IPS-20b (cell line): Measurements from ENCODE around the gene VAC14.
"Not testable (repeated sequence)": the region's sequence is repeated elsewhere in the genome, so short reads cannot be mapped to it uniquely, and the experiment has no call there.

Source experiments
- H3K27ac ChIP-seq: one replicate; pipeline ENCODE4 v1.5.1; 2013; ENCODE audit warnings: low read length
- H3K27me3 ChIP-seq: 2 replicates; pipeline ENCODE4 v1.6.1; 2013; ENCODE audit warnings: mild to moderate bottlenecking, low read length, inconsistent platforms; ENCODE audit not compliant: insufficient read depth
- H3K36me3 ChIP-seq: 2 replicates; pipeline ENCODE4 v1.6.1; 2013; ENCODE audit warnings: low read depth, mild to moderate bottlenecking, inconsistent platforms, low read length, moderate library complexity; ENCODE audit not compliant: insufficient read depth
- H3K4me1 ChIP-seq: 2 replicates; pipeline ENCODE4 v1.6.1; 2013; ENCODE audit warnings: mild to moderate bottlenecking, control low read depth, inconsistent platforms, low read length, moderate library complexity; ENCODE audit not compliant: insufficient read depth
- H3K4me3 ChIP-seq: 2 replicates; pipeline ENCODE4 v1.5.1; 2013; ENCODE audit warnings: mild to moderate bottlenecking, low read length, inconsistent platforms
- H3K9ac ChIP-seq: 2 replicates; pipeline ENCODE4 v1.6.1; 2013; ENCODE audit warnings: low read depth, mild to moderate bottlenecking, inconsistent platforms, low read length, moderate library complexity
- H3K9me3 ChIP-seq: 2 replicates; pipeline ENCODE4 v1.6.1; 2013; ENCODE audit warnings: mild to moderate bottlenecking, low read depth, low read length, inconsistent platforms; ENCODE audit not compliant: insufficient read depth

Gene VAC14

DNA sequence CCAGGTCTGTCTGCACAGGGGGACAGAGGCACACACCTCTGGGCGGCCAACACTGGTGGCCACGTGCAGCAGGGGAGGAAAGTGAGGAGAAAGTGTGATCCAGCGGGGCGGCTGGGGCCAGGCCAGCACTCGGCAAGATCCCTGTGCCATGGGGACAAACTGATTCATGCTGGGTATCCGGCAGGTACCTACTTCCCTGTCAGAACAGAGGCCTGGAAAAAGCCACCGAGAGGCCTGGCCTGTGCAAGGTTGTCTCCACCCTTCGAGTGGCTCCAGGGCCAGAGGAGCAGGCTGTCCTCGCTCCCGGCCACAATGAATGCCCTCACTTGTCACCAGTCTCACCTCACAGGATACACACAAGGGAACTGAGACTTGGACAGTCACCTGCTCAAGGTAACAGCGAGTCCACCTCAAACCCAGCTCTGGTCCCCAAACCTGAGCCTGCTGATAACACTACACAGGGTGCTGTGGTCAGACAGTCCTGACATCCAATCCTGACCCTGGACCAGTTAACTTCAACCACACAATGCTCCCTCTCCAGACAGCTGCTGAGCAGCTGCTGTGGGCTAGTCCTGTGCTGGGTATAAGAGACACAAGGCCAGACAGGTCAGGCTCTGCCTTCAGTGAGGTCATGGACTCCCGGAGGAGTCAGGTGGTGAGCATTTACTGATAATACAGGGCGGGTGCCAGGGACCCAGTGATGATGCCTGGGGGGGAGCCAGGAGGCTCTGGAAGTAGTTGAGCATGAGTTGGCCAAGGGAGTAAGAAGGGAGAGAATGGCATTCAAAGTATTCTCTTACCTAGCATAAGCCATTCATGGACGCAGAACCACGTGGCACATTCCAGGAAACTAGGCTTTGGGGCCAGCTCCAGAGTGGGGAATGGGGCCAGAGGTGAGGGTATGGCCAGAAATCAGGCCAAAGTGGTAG is 53.0 kb downstream of the VAC14 start:
- Histone ChIP-seq H3K4me1 (peaks cover 12% of the 10 kb centered on the region; the same call in 1 of the 2 replicates), H3K4me3 (no peak overlapping the region), H3K9me3 (no peaks in the 10 kb centered on the region; the same call in 1 of the 2 replicates), H3K27me3 (no peaks in the 10 kb centered on the region), H3K36me3 (peaks cover 16% of the 10 kb centered on the region), H3K9ac (no peak overlapping the region), H3K27ac (no peak overlapping the region)

DNA sequence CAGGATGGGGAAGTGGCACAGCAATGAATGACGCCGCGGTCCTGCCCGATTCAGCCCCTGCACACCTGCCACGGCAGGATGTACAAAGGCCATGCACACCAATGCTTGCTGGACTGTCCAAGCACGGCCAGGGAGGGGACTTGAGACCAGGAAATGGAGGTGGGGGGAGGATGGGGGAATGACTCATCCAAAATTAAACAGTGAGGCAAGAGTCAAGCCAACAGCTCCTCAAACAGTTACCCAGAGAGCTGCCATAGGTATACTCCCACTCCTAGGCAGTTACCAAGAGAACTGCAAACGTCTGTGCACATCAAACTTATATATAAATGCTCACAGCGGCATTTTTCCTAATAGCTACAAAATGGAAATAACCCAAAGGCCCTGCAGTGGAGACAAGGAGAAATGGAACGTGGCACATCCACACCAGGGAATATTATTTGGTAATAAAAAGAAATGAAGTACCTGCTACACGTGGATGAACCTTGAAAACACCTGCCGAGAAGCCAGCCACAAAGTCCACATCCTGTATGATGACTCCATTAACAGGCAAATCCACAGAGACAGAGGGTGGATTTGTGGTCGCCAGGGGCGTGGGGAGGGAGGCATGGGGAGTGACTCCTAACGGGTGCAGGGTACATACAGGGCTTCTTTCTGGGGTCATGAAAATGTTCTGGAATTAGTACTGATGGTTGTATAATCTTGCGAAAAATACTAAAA is 54.1 kb downstream of the VAC14 start:
- Histone ChIP-seq H3K4me1 (peaks cover 12% of the 10 kb centered on the region; the same call in 1 of the 2 replicates), H3K9ac (no peak overlapping the region), H3K27ac (no peak overlapping the region)

GRCh38 chr16:70746040-70746707 is 54.8 kb downstream of the VAC14 start:
- Histone ChIP-seq H3K9ac (no peak overlapping the region), H3K9me3 (no peaks in the 10 kb centered on the region; the same call in 1 of the 2 replicates), H3K36me3 (peaks cover 20% of the 10 kb centered on the region), H3K4me1 (peaks cover 12% of the 10 kb centered on the region; the same call in 1 of the 2 replicates), H3K27ac (no peak overlapping the region), H3K4me3 (no peak overlapping the region), H3K27me3 (no peaks in the 10 kb centered on the region)

More for the DNA sequence above, 54.1 kb downstream of the VAC14 start:
- Histone ChIP-seq H3K9me3 (no peaks in the 10 kb centered on the region; the same call in 1 of the 2 replicates), H3K27me3 (no peaks in the 10 kb centered on the region), H3K36me3 (peaks cover 20% of the 10 kb centered on the region), H3K4me3 (no peak overlapping the region)

DNA sequence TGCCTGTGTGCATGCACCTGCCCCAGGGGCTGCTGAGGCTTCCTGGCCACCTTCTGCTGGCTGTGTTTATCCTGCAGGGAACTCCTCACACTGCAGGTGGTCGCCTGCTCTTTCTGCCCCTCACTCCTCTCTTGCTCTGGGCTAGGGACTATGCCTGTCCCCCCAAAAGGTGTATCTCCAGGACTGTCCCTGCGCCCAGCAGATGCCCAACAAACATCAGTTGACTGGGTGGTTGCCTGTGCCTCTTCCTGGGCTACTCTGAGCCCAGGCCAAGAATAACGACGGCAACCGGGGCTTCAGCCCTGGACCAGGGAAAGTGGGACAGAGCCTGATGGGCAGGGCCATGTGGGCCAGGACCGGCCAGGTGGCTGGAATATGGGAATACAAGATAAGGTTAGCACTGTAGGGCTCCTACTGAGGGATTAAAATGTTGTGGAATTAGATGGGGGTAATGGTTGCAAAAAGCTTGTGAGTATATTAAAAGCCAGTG is 55.4 kb downstream of the VAC14 start:
- H3K36me3 ChIP-seq: peaks cover 20% of the 10 kb centered on the region
- no peak overlapping the region for H3K9ac ChIP-seq
- no peak overlapping the region for H3K4me3 ChIP-seq
- peaks cover 9% of the 10 kb centered on the region; the same call in 1 of the 2 replicates for H3K4me1 ChIP-seq
- no peaks in the 10 kb centered on the region; the same call in 1 of the 2 replicates for H3K9me3 ChIP-seq
- H3K27ac ChIP-seq: no peak overlapping the region
- no peaks in the 10 kb centered on the region for H3K27me3 ChIP-seq

- no peak overlapping the region for H3K9ac ChIP-seq
- no peak overlapping the region for H3K27ac ChIP-seq
- no peaks in the 10 kb centered on the region; the same call in 1 of the 2 replicates for H3K9me3 ChIP-seq
- H3K4me1 ChIP-seq: no peaks in the 10 kb centered on the region
- H3K27me3 ChIP-seq: no peaks in the 10 kb centered on the region
- peaks cover 20% of the 10 kb centered on the region for H3K36me3 ChIP-seq
- no peak overlapping the region for H3K4me3 ChIP-seq
These were observed 56.6 kb downstream of the VAC14 start for GRCh38 chr16:70744366-70744765.

DNA sequence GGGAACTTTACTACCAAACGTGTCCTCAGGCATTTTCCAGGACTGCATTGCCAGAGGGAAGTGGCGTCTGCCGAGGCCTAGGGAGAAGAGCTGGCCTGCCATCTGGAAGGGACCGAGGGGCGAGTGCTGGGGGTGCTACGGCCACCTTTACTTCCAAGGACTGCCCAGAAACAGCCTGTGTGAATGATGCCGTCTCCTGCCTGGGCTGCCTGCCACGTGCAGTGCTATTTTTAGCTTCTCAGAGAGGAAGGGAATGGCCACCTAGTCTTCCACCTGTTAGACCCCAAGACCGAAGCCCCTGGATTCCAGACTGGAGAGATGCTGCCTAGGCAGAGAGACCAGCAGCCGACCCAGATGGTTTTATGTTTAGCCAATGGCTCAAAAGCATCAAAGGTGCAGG is 57.2 kb downstream of the VAC14 start:
- no peaks in the 10 kb centered on the region for H3K4me1 ChIP-seq
- peaks cover 20% of the 10 kb centered on the region for H3K36me3 ChIP-seq
- no peak overlapping the region for H3K9ac ChIP-seq
- H3K27ac ChIP-seq: no peak overlapping the region
- no peak overlapping the region for H3K4me3 ChIP-seq
- no peaks in the 10 kb centered on the region for H3K27me3 ChIP-seq
- H3K9me3 ChIP-seq: no peaks in the 10 kb centered on the region; the same call in 1 of the 2 replicates

DNA sequence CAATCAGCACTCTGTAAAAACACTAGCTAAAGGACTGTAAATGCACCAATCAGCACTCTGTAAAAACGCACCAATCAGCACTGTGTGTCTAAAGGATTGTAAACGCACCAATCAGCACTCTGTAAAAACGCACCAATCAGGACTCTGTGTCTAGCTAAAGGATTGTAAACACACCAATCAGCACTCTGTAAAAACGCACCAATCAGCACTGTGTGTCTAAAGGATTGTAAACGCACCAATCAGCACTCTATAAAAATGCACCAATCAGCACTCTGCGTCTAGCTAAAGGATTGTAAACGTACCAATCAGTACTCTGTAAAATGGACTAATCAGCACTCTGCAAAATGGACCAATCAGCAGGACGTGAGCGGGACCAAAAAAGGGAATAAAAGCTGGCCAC is 58.0 kb downstream of the VAC14 start:
- H3K27me3 ChIP-seq, H3K9ac ChIP-seq, H3K4me1 ChIP-seq, H3K4me3 ChIP-seq, H3K9me3 ChIP-seq, H3K27ac ChIP-seq: not testable (repeated sequence)
- peaks cover 20% of the 10 kb centered on the region for H3K36me3 ChIP-seq

DNA sequence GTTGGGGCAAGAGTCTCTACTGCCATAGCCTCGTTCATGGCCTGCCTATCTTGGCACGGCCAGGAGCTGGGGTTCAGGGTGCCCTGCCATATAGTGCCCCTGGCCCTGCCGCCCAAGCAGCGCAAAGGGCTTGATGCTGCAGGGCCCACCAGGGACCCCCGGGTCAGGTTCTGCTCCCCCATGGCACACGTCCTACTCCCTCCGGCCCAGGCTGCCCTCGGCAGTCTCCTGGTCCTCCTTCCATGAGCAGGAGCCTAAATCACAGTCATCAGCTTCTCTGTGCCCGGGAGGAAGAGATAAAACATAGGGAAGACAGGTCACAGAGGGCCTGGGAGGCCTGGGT is 59.2 kb downstream of the VAC14 start:
- Histone ChIP-seq H3K36me3 (peaks cover 20% of the 10 kb centered on the region), H3K27me3 (no peaks in the 10 kb centered on the region), H3K9me3 (no peaks in the 10 kb centered on the region; the same call in 1 of the 2 replicates), H3K4me3 (no peak overlapping the region), H3K27ac (no peak overlapping the region), H3K9ac (no peak overlapping the region), H3K4me1 (peaks cover 4% of the 10 kb centered on the region; the same call in 1 of the 2 replicates)

GRCh38 chr16:70740914-70741782 is 59.8 kb downstream of the VAC14 start:
- no peak overlapping the region for H3K27ac ChIP-seq
- no peak overlapping the region for H3K4me3 ChIP-seq
- H3K9ac ChIP-seq: no peak overlapping the region; the same call in 1 of the 2 replicates
- H3K9me3 ChIP-seq: no peaks in the 10 kb centered on the region; the same call in 1 of the 2 replicates
- H3K4me1 ChIP-seq: peaks cover 4% of the 10 kb centered on the region; the same call in 1 of the 2 replicates
- H3K36me3 ChIP-seq: peaks cover 20% of the 10 kb centered on the region
- H3K27me3 ChIP-seq: no peaks in the 10 kb centered on the region

DNA sequence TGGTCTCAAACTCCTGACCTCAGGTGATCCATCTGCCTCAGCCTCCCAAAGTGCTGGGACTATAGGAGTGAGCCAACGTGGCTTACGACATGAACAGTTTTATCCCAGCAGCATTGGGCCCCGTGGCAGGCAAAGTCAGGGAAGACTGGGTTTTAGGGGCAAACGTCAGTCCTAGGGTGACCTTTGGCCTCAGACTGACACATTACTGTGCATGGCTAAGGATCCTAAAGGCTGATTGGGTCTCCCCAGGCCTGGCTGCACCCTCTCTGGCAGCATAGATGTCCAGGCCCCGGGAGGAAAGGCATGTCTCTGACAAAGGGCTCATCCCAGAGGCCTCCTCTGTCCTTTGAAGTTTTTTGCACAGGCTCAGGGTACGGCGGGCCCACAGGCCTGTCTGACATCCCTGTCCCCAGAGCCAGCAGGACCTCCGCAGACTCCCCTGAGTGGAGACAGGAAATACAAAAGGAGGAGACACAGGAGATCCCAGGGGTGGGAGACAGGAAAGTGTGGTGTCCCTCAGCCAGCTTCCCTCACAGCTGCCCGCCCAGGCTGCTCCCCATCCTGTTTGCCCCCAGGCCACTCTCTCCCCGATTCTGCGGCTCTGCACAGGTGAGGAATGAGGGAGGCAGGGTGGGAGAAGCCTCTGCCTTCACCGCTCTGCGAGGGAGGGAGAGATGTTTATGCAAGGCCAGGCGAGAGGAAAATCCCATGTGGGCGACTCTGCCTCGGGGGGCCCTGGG is 60.6 kb downstream of the VAC14 start:
- H3K9me3 ChIP-seq: no peaks in the 10 kb centered on the region; the same call in 1 of the 2 replicates
- peaks cover 20% of the 10 kb centered on the region for H3K36me3 ChIP-seq
- peaks cover 4% of the 10 kb centered on the region; the same call in 1 of the 2 replicates for H3K4me1 ChIP-seq
- H3K27me3 ChIP-seq: no peaks in the 10 kb centered on the region
- no peak overlapping the region for H3K9ac ChIP-seq
- no peak overlapping the region for H3K4me3 ChIP-seq
- H3K27ac ChIP-seq: no peak overlapping the region
